ENCODE results near the gene MARCHF7.
"Not testable (repeated sequence)": the region's sequence is repeated elsewhere in the genome, so short reads cannot be mapped to it uniquely, and the experiment has no call there.

Gene MARCHF7

GRCh38 chr2:159716409-159716808 is 4.1 kb downstream of the MARCHF7 start:
- not testable (repeated sequence) for DNase-seq (ENCODE audit: low read depth in 2 of 2, low spot score in 1 of 2)

- no peak for DNase-seq (ENCODE audit: low read depth in 2 of 2, low spot score in 1 of 2)
These were observed 4.6 kb downstream of the MARCHF7 start for GRCh38 chr2:159716857-159717256.

GRCh38 chr2:159720676-159721075 is 8.4 kb downstream of the MARCHF7 start:
- no peak for DNase-seq (ENCODE audit: low read depth in 2 of 2, low spot score in 1 of 2)

- no peak for DNase-seq (ENCODE audit: low read depth in 2 of 2, low spot score in 1 of 2)
These were observed 10.3 kb downstream of the MARCHF7 start for GRCh38 chr2:159722580-159722979.

GRCh38 chr2:159724795-159725572 is 12.7 kb downstream of the MARCHF7 start:
- DNase-seq (ENCODE audit: low read depth in 2 of 2, low spot score in 1 of 2), result not testable (repeated sequence)

GRCh38 chr2:159725713-159726112 is 13.4 kb downstream of the MARCHF7 start:
- DNase-seq (ENCODE audit: low read depth in 2 of 2, low spot score in 1 of 2), result no peak

GRCh38 chr2:159728629-159729028 is 16.3 kb downstream of the MARCHF7 start:
- DNase-seq (ENCODE audit: low read depth in 2 of 2, low spot score in 1 of 2), result no peak

- no peak for DNase-seq (ENCODE audit: low read depth in 2 of 2, low spot score in 1 of 2)
These were observed 23.3 kb downstream of the MARCHF7 start for GRCh38 chr2:159735648-159736047.

GRCh38 chr2:159736048-159736447 is 23.7 kb downstream of the MARCHF7 start:
- DNase-seq (ENCODE audit: low read depth in 2 of 2, low spot score in 1 of 2), result no peak

GRCh38 chr2:159737292-159737916 is 25.1 kb downstream of the MARCHF7 start:
- no peak for DNase-seq (ENCODE audit: low read depth in 2 of 2, low spot score in 1 of 2)

- no peak for DNase-seq (ENCODE audit: low read depth in 2 of 2, low spot score in 1 of 2)
These were observed 25.6 kb downstream of the MARCHF7 start for GRCh38 chr2:159737917-159738296.

GRCh38 chr2:159738509-159739390 is 26.4 kb downstream of the MARCHF7 start:
- no peak for DNase-seq (ENCODE audit: low read depth in 2 of 2, low spot score in 1 of 2)

GRCh38 chr2:159742846-159743245 is 30.5 kb downstream of the MARCHF7 start:
- DNase-seq (ENCODE audit: low read depth in 2 of 2, low spot score in 1 of 2), result no peak

- DNase-seq (ENCODE audit: low read depth in 2 of 2, low spot score in 1 of 2), result no peak
These were observed 32.1 kb downstream of the MARCHF7 start for GRCh38 chr2:159744363-159744762.

- not testable (repeated sequence) for DNase-seq (ENCODE audit: low read depth in 2 of 2, low spot score in 1 of 2)
These were observed 32.9 kb downstream of the MARCHF7 start for GRCh38 chr2:159745237-159745636.

- DNase-seq (ENCODE audit: low read depth in 2 of 2, low spot score in 1 of 2), result no peak
These were observed 35.8 kb downstream of the MARCHF7 start for GRCh38 chr2:159748089-159748488.

GRCh38 chr2:159750873-159751272 is 38.6 kb downstream of the MARCHF7 start:
- DNase-seq (ENCODE audit: low read depth in 2 of 2, low spot score in 1 of 2), result no peak

GRCh38 chr2:159753797-159754196 is 41.5 kb downstream of the MARCHF7 start:
- no peak for DNase-seq (ENCODE audit: low read depth in 2 of 2, low spot score in 1 of 2)

GRCh38 chr2:159755014-159755413 is 42.7 kb downstream of the MARCHF7 start:
- no peak for DNase-seq (ENCODE audit: low read depth in 2 of 2, low spot score in 1 of 2)

GRCh38 chr2:159755788-159756187 is 43.5 kb downstream of the MARCHF7 start:
- no peak for DNase-seq (ENCODE audit: low read depth in 2 of 2, low spot score in 1 of 2)

- DNase-seq (ENCODE audit: low read depth in 2 of 2, low spot score in 1 of 2), result no peak
These were observed 45.9 kb downstream of the MARCHF7 start for GRCh38 chr2:159758239-159758638.

- no peak for DNase-seq (ENCODE audit: low read depth in 2 of 2, low spot score in 1 of 2)
These were observed 46.4 kb downstream of the MARCHF7 start for GRCh38 chr2:159758686-159759085.
